Measurements from ENCODE around the gene ZNF620. TPM values are rescaled to one million over a fixed set of nuclear protein-coding genes. Genes with fewer than 3 reads are reported as not detected.

The ZNF620 gene
- total and polyA plus RNA-seq, 2 experiments from 2014 or later: 14.1 to 18.0 TPM

DNA sequence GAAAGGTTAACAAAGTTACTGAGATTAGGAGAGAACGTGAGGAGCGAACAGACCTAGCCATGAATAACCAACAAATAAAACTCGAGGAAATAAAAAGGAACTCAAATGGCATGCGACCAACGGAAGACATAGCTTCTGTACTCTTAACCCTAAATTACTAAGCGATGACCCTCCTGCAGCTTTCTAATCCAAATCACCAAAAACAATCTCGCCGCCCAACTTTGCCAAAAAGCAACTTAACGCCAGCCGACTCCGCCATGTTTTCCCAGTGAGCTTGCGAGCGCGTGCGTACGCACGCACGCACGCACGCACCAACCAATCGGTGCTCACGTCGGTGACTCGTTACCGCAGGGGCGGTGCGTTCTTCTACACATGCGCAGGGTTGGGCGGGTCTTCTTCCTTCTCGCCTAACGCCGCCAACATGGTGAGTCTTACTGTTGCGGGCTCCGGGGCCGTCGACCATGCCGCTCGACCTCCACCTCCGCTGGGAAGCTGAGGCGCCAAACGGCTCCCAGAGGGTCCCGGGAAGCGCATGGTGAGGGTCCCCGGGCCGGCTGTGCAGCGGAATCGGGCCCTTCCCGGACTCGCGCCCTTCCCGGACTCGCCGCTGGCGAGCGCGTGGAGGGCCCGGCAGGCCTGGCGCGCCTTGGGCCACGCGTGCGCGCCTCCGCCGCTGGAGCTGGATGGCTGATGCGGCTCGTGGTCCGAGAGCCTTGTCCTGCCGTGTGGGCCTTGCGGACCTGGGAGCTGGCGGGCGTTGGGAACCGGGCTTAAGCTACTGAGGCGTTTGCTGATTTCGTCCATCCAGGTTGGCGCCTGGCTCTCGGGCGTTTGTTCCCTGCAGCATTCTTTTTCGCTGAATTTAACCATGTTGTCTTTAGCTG, 48.7 kb upstream of the ZNF620 start, which contains the start of gene RPL14:
RPL14 (plus strand) TSS at position 400 of the 884 bp plus-strand sequence; CDS start at position 533, 133 bp downstream.
- Histone ChIP-seq H3K4me1 (ENCODE audit: insufficient read depth) (peaks cover 15% of the 10 kb centered on the region), H2AFZ (peak within 1 kb of the TSS; percentile 11; the same call in 1 of the 2 replicates), H4K20me1 (replicated peaks; ENCODE audit: insufficient read depth) (peaks cover 35% of the 10 kb centered on the region), H3K27ac (ENCODE audit: low read depth) (peak within 1 kb of the TSS; percentile 87), H3K9me2 (ENCODE audit: insufficient read depth) (no peaks in the 10 kb centered on the region), H3K27me3 (ENCODE audit: insufficient read depth) (no peaks in the 10 kb centered on the region), H3K4me3 (peak within 1 kb of the TSS; percentile 53), H3F3A (replicated peaks; ENCODE audit: low read depth) (peaks cover 31% of the 10 kb centered on the region), H3K79me2 (replicated peaks; ENCODE audit: insufficient read depth) (peaks cover 34% of the 10 kb centered on the region), H3K36me3 (ENCODE audit: insufficient read depth) (peaks cover 43% of the 10 kb centered on the region), H3K4me2 (peak within 1 kb of the TSS; percentile 97)
- Mint-ChIP-seq H3K36me3 (ENCODE audit: low read depth) (peaks cover 54% of the 10 kb centered on the region), H3K4me3 (peak within 1 kb of the TSS; percentile 93), H3K27ac (peak within 1 kb of the TSS; percentile 99), H3K9me3 (no peaks in the 10 kb centered on the region), H3K4me1 (peaks cover 23% of the 10 kb centered on the region), H3K27me3 (ENCODE audit: insufficient read depth, low read depth, poor library complexity) (peaks cover 6% of the 10 kb centered on the region)
- ATAC-seq (peak; percentile 70), DNase-seq (ENCODE audit: low spot score) (peak; percentile 98)
- no peak for TF ChIP-seq EZH2phosphoT487 (IDR thresholded peaks at IDR 0.05; ENCODE audit: unreplicated experiment)
- TF ChIP-seq, protein P1, sequence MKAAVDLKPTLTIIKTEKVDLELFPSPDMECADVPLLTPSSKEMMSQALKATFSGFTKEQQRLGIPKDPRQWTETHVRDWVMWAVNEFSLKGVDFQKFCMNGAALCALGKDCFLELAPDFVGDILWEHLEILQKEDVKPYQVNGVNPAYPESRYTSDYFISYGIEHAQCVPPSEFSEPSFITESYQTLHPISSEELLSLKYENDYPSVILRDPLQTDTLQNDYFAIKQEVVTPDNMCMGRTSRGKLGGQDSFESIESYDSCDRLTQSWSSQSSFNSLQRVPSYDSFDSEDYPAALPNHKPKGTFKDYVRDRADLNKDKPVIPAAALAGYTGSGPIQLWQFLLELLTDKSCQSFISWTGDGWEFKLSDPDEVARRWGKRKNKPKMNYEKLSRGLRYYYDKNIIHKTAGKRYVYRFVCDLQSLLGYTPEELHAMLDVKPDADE (IDR thresholded peaks at IDR 0.05): peak; percentile 53; the same call in 1 of the 2 replicates
- TF ChIP-seq POLR2AphosphoS5 (IDR thresholded peaks at IDR 0.05; ENCODE audit: low read depth): peak; percentile 98
- TF ChIP-seq CREB1 (CRISPR knock-in tag; IDR thresholded peaks at IDR 0.05; ENCODE audit: low read depth): peak; percentile 77

DNA sequence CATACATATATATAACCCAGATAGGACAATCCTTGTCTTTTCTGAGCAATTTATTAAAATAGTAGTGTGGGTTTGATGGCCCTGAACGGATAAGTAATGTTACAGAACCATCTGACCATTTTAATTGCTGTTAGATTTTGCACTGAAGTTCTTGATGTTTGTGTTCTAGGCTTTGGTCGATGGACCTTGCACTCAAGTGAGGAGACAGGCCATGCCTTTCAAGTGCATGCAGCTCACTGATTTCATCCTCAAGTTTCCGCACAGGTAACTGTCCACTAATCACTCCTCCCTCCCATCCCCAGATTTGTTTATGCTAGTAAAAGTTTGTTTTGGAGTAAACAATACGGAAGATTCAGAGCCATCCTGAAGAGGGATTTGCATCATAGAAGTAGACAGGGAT, 47.4 kb upstream of the ZNF620 start:
- H3F3A ChIP-seq (replicated peaks; ENCODE audit: low read depth): peaks cover 42% of the 10 kb centered on the region
- H2AFZ ChIP-seq: no peak overlapping the region
- peaks cover 66% of the 10 kb centered on the region for H3K36me3 Mint-ChIP-seq (ENCODE audit: low read depth)
- peak overlapping the region; percentile 53 for H3K4me3 ChIP-seq
- peak overlapping the region; percentile 87 for H3K27ac ChIP-seq (ENCODE audit: low read depth)
- H3K27me3 ChIP-seq (ENCODE audit: insufficient read depth): no peaks in the 10 kb centered on the region
- peaks cover 45% of the 10 kb centered on the region for H4K20me1 ChIP-seq (replicated peaks; ENCODE audit: insufficient read depth)
- H3K4me3 Mint-ChIP-seq: peak overlapping the region; percentile 93
- peaks cover 6% of the 10 kb centered on the region for H3K27me3 Mint-ChIP-seq (ENCODE audit: insufficient read depth, low read depth, poor library complexity)
- no peaks in the 10 kb centered on the region for H3K9me3 Mint-ChIP-seq
- H3K79me2 ChIP-seq (replicated peaks; ENCODE audit: insufficient read depth): peaks cover 34% of the 10 kb centered on the region
- DNase-seq (ENCODE audit: low spot score) (no peak), ATAC-seq (no peak)
- peak overlapping the region; percentile 95 for H3K27ac Mint-ChIP-seq
- H3K4me1 Mint-ChIP-seq: peaks cover 17% of the 10 kb centered on the region
- no peaks in the 10 kb centered on the region for H3K9me2 ChIP-seq (ENCODE audit: insufficient read depth)
- peaks cover 15% of the 10 kb centered on the region for H3K4me1 ChIP-seq (ENCODE audit: insufficient read depth)
- peaks cover 55% of the 10 kb centered on the region for H3K36me3 ChIP-seq (ENCODE audit: insufficient read depth)
- H3K4me2 ChIP-seq: peak overlapping the region; percentile 97
- TF ChIP-seq CREB1 (CRISPR knock-in tag; IDR thresholded peaks at IDR 0.05; ENCODE audit: low read depth) (no peak), ZNF331 (CRISPR knock-in tag; IDR thresholded peaks at IDR 0.05; ENCODE audit: low read depth) (no peak), EZH2 (IDR thresholded peaks at IDR 0.05; ENCODE audit: low read depth, unreplicated experiment) (no peak), ZNF114 (CRISPR knock-in tag; IDR thresholded peaks at IDR 0.05) (no peak), NANOG (IDR thresholded peaks at IDR 0.05; ENCODE audit: borderline replicate concordance) (no peak), POLR2AphosphoS5 (IDR thresholded peaks at IDR 0.05; ENCODE audit: low read depth) (no peak), JUNB (IDR thresholded peaks at IDR 0.05; ENCODE audit: unreplicated experiment) (no peak)
- TF ChIP-seq, protein P2, sequence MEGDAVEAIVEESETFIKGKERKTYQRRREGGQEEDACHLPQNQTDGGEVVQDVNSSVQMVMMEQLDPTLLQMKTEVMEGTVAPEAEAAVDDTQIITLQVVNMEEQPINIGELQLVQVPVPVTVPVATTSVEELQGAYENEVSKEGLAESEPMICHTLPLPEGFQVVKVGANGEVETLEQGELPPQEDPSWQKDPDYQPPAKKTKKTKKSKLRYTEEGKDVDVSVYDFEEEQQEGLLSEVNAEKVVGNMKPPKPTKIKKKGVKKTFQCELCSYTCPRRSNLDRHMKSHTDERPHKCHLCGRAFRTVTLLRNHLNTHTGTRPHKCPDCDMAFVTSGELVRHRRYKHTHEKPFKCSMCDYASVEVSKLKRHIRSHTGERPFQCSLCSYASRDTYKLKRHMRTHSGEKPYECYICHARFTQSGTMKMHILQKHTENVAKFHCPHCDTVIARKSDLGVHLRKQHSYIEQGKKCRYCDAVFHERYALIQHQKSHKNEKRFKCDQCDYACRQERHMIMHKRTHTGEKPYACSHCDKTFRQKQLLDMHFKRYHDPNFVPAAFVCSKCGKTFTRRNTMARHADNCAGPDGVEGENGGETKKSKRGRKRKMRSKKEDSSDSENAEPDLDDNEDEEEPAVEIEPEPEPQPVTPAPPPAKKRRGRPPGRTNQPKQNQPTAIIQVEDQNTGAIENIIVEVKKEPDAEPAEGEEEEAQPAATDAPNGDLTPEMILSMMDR (conservative IDR thresholded peaks at IDR 0.05; ENCODE audit: low read depth in 2 of 2): no peak
- TF ChIP-seq, protein P3, sequence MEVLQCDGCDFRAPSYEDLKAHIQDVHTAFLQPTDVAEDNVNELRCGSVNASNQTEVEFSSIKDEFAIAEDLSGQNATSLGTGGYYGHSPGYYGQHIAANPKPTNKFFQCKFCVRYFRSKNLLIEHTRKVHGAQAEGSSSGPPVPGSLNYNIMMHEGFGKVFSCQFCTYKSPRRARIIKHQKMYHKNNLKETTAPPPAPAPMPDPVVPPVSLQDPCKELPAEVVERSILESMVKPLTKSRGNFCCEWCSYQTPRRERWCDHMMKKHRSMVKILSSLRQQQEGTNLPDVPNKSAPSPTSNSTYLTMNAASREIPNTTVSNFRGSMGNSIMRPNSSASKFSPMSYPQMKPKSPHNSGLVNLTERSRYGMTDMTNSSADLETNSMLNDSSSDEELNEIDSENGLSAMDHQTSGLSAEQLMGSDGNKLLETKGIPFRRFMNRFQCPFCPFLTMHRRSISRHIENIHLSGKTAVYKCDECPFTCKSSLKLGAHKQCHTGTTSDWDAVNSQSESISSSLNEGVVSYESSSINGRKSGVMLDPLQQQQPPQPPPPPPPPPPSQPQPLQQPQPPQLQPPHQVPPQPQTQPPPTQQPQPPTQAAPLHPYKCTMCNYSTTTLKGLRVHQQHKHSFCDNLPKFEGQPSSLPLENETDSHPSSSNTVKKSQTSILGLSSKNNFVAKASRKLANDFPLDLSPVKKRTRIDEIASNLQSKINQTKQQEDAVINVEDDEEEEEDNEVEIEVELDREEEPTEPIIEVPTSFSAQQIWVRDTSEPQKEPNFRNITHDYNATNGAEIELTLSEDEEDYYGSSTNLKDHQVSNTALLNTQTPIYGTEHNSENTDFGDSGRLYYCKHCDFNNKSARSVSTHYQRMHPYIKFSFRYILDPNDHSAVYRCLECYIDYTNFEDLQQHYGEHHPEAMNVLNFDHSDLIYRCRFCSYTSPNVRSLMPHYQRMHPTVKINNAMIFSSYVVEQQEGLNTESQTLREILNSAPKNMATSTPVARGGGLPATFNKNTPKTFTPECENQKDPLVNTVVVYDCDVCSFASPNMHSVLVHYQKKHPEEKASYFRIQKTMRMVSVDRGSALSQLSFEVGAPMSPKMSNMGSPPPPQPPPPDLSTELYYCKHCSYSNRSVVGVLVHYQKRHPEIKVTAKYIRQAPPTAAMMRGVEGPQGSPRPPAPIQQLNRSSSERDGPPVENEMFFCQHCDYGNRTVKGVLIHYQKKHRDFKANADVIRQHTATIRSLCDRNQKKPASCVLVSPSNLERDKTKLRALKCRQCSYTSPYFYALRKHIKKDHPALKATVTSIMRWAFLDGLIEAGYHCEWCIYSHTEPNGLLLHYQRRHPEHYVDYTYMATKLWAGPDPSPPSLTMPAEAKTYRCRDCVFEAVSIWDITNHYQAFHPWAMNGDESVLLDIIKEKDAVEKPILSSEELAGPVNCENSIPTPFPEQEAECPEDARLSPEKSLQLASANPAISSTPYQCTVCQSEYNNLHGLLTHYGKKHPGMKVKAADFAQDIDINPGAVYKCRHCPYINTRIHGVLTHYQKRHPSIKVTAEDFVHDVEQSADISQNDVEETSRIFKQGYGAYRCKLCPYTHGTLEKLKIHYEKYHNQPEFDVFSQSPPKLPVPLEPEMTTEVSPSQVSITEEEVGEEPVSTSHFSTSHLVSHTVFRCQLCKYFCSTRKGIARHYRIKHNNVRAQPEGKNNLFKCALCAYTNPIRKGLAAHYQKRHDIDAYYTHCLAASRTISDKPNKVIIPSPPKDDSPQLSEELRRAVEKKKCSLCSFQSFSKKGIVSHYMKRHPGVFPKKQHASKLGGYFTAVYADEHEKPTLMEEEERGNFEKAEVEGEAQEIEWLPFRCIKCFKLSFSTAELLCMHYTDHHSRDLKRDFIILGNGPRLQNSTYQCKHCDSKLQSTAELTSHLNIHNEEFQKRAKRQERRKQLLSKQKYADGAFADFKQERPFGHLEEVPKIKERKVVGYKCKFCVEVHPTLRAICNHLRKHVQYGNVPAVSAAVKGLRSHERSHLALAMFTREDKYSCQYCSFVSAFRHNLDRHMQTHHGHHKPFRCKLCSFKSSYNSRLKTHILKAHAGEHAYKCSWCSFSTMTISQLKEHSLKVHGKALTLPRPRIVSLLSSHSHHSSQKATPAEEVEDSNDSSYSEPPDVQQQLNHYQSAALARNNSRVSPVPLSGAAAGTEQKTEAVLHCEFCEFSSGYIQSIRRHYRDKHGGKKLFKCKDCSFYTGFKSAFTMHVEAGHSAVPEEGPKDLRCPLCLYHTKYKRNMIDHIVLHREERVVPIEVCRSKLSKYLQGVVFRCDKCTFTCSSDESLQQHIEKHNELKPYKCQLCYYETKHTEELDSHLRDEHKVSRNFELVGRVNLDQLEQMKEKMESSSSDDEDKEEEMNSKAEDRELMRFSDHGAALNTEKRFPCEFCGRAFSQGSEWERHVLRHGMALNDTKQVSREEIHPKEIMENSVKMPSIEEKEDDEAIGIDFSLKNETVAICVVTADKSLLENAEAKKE (CRISPR knock-in tag; IDR thresholded peaks at IDR 0.05): no peak

All from GM23338 (cell line).